Measurements from ENCODE around the gene SCAND1.

The SCAND1 gene

GRCh38 chr20:35904982-35905663 lies 49.2 kb downstream of the SCAND1 start:
- DNase-seq (ENCODE audit: low read depth), result no peak

DNA sequence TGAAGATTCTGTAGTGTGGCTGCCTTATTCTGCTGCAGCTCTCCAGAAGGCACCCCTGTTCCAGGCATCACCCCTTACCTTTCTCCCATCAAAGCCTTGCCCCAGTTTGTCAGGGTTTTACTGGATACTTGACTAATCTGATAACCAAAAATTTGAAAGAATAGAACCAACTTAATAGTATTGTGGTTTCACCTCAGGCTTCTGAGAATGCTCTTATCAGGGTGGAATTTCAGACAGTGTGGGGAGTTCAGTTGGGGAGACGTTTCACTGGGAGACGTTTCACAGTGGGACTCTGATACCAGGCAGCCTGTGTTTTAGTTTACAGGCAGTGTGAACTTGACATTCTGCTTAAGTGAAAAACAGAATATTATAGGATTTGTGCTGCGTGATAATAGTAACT lies 50.5 kb downstream of the SCAND1 start:
- no peak for DNase-seq (ENCODE audit: low read depth)
